GM18526 (cell line): ENCODE measurements around the gene SAP30L.

ENCODE experiments used
- POLR2A ChIP-seq: IDR thresholded peaks from 3 replicates; pipeline ENCODE4 v1.6.1; 2011; ENCODE audit not compliant: insufficient read length; ENCODE audit errors: extremely low read depth

Gene SAP30L

DNA sequence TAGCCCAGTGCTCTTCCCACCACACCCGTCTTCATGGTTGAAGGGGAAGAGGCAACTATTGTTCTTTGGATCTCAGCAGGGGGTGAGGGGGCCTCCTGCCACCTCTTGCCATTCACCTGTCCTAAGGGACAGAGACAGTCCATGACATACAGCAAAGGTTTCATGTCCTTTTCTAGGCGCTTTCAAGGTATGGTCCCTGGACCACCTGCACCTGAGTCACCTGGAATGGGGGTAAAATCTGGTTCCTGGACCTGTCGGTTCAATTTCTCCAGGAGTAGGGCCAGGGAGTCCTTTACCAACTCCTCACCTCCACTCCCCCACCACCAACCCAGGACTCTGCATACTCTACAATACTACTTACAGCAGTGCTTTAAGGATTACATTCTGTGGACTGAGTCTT lies 33.5 kb upstream of the SAP30L start:
- no peak for TF ChIP-seq POLR2A

GRCh38 chr5:154412925-154413324 lies 32.9 kb upstream of the SAP30L start:
- no peak for TF ChIP-seq POLR2A

GRCh38 chr5:154415114-154415513 lies 30.7 kb upstream of the SAP30L start:
- TF ChIP-seq POLR2A = no peak

DNA sequence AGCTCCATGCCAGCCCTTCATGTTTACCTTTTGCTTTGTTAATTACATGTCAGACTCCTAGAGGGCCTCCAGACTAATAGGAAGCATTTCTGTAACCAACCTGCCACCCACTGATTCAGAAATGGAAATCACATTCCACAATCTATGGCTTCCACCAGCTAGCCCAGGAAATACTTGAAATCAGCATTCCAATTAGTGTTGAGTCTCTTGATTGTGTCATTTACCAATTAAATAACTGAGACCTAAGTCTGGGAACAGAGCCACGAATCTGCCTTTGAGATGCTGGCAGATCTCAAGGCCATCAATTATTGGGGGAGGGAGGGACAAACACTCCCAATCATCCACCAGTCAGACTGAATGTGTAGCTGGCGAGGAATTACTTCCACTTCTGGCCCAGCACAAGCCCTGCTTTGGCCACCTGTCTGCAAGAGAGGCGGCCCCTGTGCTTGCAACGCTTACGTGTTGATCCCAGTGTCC lies 27.4 kb upstream of the SAP30L start:
- no peak for TF ChIP-seq POLR2A

- no peak for TF ChIP-seq POLR2A
Measured at GRCh38 chr5:154419236-154419635, 26.6 kb upstream of the SAP30L start.

DNA sequence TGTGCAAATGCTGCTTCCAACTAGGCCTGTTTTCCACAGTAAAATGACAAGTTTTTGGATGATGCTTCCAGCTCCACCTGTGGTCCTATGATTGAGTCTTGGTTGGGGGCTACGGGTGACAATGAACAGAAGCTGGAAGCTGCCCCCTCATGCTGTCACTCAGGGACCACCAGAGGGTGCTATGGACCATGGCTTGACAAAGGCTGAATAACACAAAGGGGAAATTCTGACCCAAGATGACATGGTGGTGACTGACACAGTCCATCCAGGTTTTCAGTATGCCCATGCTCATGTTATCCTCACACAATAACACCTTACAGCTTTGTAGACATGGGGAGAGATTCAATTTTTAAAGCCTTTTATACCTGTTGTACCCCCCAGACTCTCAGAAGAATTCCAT lies 23.9 kb upstream of the SAP30L start:
- TF ChIP-seq POLR2A = no peak

DNA sequence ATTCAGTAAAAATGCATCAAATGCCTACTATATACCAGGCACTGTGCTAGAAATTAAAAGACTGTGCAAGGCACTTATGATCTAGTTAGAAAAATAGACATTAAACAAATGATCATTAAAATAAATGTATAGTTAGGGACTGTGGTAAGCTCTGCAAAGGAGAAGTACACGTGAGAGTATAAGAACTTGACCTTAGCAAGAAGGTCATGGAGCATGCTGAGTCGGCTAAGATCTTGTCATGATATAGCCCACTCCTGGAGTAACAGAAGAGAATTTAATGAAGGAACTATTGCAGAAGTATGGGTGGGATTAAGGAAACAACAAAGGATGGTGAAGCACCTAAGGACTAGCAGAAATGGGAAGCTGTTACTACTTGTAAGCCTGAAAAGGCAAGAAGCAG lies 23.5 kb upstream of the SAP30L start:
- TF ChIP-seq POLR2A = no peak

DNA sequence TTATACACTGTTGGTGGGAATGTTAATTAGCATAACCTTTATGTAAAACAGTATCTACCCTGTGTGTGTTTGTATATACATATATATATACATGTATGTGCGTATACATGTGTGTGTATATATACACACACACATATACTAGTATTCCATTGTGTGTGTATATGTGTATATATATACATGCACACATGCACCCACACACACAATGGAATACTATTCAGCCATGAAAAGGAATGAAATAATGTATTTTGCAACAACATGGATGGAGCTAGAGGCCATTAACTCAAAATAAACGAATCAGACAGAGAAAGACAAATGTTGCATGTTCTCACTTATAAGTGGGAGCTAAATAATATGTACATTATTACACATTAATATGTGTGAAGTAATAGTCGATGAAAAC lies 17.6 kb upstream of the SAP30L start:
- no peak for TF ChIP-seq POLR2A

DNA sequence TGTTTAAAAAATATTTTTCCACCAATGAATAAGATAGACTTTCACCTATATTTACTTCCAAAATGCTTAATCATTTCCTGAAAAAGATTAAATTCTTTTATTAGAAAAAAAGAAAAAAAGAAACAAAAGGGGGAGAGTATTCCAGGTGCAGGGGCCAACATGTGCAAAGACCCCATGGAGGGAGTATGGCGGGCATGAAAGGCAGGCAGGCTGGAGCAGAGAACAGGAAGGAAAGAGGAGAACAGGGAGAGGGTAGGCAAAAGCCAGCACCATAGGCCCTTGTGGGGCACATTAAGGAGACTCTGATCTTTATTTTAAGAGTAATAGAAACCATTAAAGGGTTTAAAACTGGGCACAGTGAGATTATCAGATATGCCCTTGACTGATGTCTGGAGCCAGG lies 16.5 kb upstream of the SAP30L start:
- no peak for TF ChIP-seq POLR2A

GRCh38 chr5:154430466-154430865 lies 15.3 kb upstream of the SAP30L start:
- TF ChIP-seq POLR2A = no peak

- TF ChIP-seq POLR2A = no peak
Measured at GRCh38 chr5:154430961-154431630, 14.7 kb upstream of the SAP30L start.

GRCh38 chr5:154435226-154435625 lies 10.6 kb upstream of the SAP30L start:
- TF ChIP-seq POLR2A = no peak

GRCh38 chr5:154437281-154437965 lies 8.4 kb upstream of the SAP30L start:
- no peak for TF ChIP-seq POLR2A

GRCh38 chr5:154440540-154440939 lies 5.3 kb upstream of the SAP30L start:
- no peak for TF ChIP-seq POLR2A

- TF ChIP-seq POLR2A = no peak
Measured at GRCh38 chr5:154442801-154443200, 3.0 kb upstream of the SAP30L start.

DNA sequence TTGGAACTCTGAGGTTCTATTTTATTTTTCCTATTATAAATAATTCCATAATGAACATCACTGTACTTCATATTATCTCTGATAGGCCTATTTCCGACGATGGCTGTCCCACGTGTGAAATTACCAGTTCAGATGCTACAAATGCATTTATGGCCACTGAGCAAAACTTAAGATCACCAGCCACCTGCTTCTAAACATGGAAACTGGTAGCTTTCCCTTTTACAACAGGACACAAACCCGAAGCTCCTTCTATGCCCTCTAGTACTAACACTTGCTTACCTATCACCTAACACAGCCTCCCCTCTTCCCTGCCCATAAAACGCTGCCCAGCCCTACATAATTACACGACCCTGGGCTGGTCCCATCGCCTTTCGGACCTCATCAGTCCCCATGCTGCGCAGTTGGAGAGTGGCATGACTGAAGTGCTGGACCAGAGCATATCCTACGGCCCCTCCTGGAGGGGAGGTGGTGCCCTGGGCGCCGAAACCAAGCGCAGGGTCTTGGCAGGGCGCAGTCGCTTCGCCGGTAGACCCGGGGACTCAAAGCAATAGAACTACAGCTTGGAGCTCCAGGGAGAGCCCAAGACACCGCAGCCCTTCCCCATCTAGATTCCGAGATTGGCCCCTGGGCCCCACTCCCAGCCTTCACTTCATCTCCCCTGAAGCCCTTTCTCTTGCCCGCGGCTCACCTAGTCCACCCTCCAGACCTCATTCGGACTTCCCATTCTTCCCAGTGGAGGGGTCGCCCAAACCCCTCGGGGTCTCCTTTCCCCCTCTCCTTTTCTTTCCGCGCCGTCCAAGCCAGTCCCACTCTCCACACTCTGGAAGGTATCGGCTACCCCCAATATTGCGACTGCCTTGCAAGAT lies 1.0 kb upstream of the SAP30L start:
- no peak for TF ChIP-seq POLR2A
